GM12878 (cell line): ENCODE measurements around the gene PHLDA2. TPM values are rescaled to one million over a fixed set of nuclear protein-coding genes. Genes with fewer than 3 reads are reported as not detected.

Source experiments
- ATAC-seq: fragments of 200-7000 bp; cut with Tn5 transposase; 3 replicates; pipeline ENCODE4 v1.9.1; 2020; ENCODE audit warnings: mild to moderate bottlenecking, moderate library complexity
- BruUV-seq: library from RNA; stranded (reverse); fragments of 400-500 nt; replicated peaks from 2 replicates; lab custom pipeline; 2021; lab: Mats Ljungman, UMichigan
- CTCF ChIA-PET: fragments of 300-600 bp; sonication (Branson Sonifier 250); formaldehyde crosslinking; extraction: SDS; loops from one replicate; lab custom pipeline; 2021; ENCODE audit warnings: inconsistent platforms; lab: Yijun Ruan, JAX
- POLR2A ChIA-PET: fragments of 350-600 bp; formaldehyde crosslinking; extraction: SDS; loops from one replicate; lab custom pipeline; 2021; ENCODE audit warnings: inconsistent platforms; lab: Charles Lee
- RAD21 ChIA-PET: fragments of 300-600 bp; sonication (Branson Sonifier 250); formaldehyde crosslinking; loops from one replicate; lab custom pipeline; 2023; ENCODE audit warnings: antibody characterized with exemption; ENCODE audit not compliant: unreplicated experiment; lab: Charles Lee
- SMC1A ChIA-PET: fragments of 300-600 bp; sonication (Branson Sonifier 250); formaldehyde crosslinking; loops from one replicate; lab custom pipeline; 2023; ENCODE audit not compliant: unreplicated experiment, uncharacterized antibody; lab: Charles Lee
- DNase-seq: peaks from one replicate; pipeline ENCODE4 v3.0.0-alpha.2; 2011; ENCODE audit warnings: low read depth, low spot score
- FAIRE-seq: peaks from 3 replicates; lab custom pipeline; 2011; peaks lifted over from hg19 to GRCh38; lab: Jason Lieb, UNC
- H2AFZ ChIP-seq: 2 replicates; pipeline ENCODE4 v1.6.0; 2011; ENCODE audit warnings: low read depth, low read length, control low read depth; ENCODE audit not compliant: control insufficient read depth
- H3K27ac ChIP-seq: 2 replicates; pipeline ENCODE4 v1.5.1; 2011; ENCODE audit warnings: control low read depth; ENCODE audit not compliant: control insufficient read depth, insufficient read depth
- H3K27me3 ChIP-seq, 2 experiments: replicated peaks in 1 of 2; 2 replicates each; pipeline versions ENCODE4 v1.6.0 to v1.6.1; 2011; ENCODE audit warnings: low read length in 1 of 2; ENCODE audit not compliant: control insufficient read depth in 2 of 2, insufficient read depth in 2 of 2
- H3K36me3 ChIP-seq, 2 experiments: 2 replicates each; pipeline ENCODE4 v1.5.1; 2011; ENCODE audit warnings: low read length in 1 of 2; ENCODE audit not compliant: control insufficient read depth in 2 of 2, insufficient read depth in 2 of 2
- H3K4me1 ChIP-seq: 2 replicates; pipeline ENCODE4 v1.6.1; 2011; ENCODE audit warnings: mild to moderate bottlenecking, low read length, moderate library complexity, mixed read lengths; ENCODE audit not compliant: control insufficient read depth, insufficient read depth
- H3K4me2 ChIP-seq: 2 replicates; pipeline ENCODE4 v1.6.0; 2011; ENCODE audit warnings: control low read depth; ENCODE audit not compliant: control insufficient read depth, insufficient read depth
- H3K4me3 ChIP-seq: fragments of 200-600 bp; sonication (generic); 2 replicates; pipeline ENCODE4 v1.5.1; 2016
- H3K79me2 ChIP-seq: 2 replicates; pipeline ENCODE4 v1.6.0; 2011; ENCODE audit warnings: low read length; ENCODE audit not compliant: control insufficient read depth, insufficient read depth
- H3K9ac ChIP-seq: 2 replicates; pipeline ENCODE4 v1.8.0; 2011; ENCODE audit warnings: low read length, control low read depth, mixed read lengths; ENCODE audit not compliant: control insufficient read depth, insufficient read depth
- H3K9me3 ChIP-seq: replicated peaks from 3 replicates; pipeline ENCODE4 v1.5.1; 2011; ENCODE audit warnings: mild to moderate bottlenecking, low read length; ENCODE audit not compliant: control insufficient read depth, insufficient read depth
- H4K20me1 ChIP-seq: 2 replicates; pipeline ENCODE4 v1.6.0; 2011; ENCODE audit not compliant: control insufficient read depth, insufficient read depth
- ASH2L ChIP-seq: fragments of 300-600, 200-600 bp; sonication (generic); IDR thresholded peaks from 2 replicates; pipeline ENCODE4 v1.6.1; 2017; ENCODE audit warnings: low read depth, mild to moderate bottlenecking, borderline replicate concordance
- FOXK2 ChIP-seq: fragments of 450-650 bp; IDR thresholded peaks from 2 replicates; pipeline ENCODE4 v1.6.1; 2017; ENCODE audit warnings: mild to moderate bottlenecking, moderate library complexity
- MYC ChIP-seq: IDR thresholded peaks from 2 replicates; pipeline ENCODE4 v1.6.1; 2011; ENCODE audit warnings: mild to moderate bottlenecking, low read length, moderate library complexity, inconsistent platforms; ENCODE audit not compliant: insufficient read depth, insufficient replicate concordance, insufficient read length, severe bottlenecking
- PML ChIP-seq: IDR thresholded peaks from 2 replicates; pipeline ENCODE4 v1.6.1; 2012; ENCODE audit warnings: low read length, inconsistent platforms
- STAT1 ChIP-seq: fragments of 450-650 bp; conservative IDR thresholded peaks from 2 replicates; pipeline ENCODE4 v1.6.1; 2014; ENCODE audit warnings: antibody characterized with exemption, mild to moderate bottlenecking
- YBX1 ChIP-seq: fragments of 450-650 bp; IDR thresholded peaks from 2 replicates; pipeline ENCODE4 v1.6.1; 2016; ENCODE audit warnings: antibody characterized with exemption
- WGBS: methylation state at CpG from one replicate; pipeline ENCODE4 v1.1.6; 2016; ENCODE audit warnings: low lambda C conversion rate; ENCODE audit not compliant: insufficient replicate concordance, insufficient coverage; ENCODE audit errors: missing lambda C conversion rate; 5-methylcytosine and 5-hydroxymethylcytosine counted together
- in situ Hi-C: fragments of 300-500 bp; cut with MboI; formaldehyde crosslinking; loops from 9 replicates; pipeline ENCODE4 v1.14.3; 2018; ENCODE audit warnings: mixed read lengths
- intact Hi-C: fragments of 100-400 bp; cut with micrococcal nuclease; formaldehyde crosslinking; loops from one replicate; pipeline ENCODE4 v1.14.2; 2022; ENCODE audit not compliant: unreplicated experiment
- polyA plus RNA-seq, 11 experiments: library from polyadenylated mRNA; depleted of rRNA in 4 of 11; unstranded in 6 of 11; stranded (reverse) in 5 of 11; fragments of >200 nt; fragmentation: Nextera tagmentation in 4 of 11; fragmentation: Illumina TruSeq in 1 of 11; extraction: Ambion mirVana in 4 of 11; extraction: Trizol in 1 of 11; gene quantifications; 1 replicate in 1 of 11; 2 replicates in 10 of 11; pipeline versions ENCODE4 v1.2.1 to v1.2.3, GENCODE V29; 2011 to 2016; ENCODE audit warnings: inconsistent platforms in 2 of 11, missing spikeins in 2 of 11, low read depth in 1 of 11
- total RNA-seq, 4 experiments: library from RNA; depleted of rRNA in 3 of 4; stranded (reverse); fragments of >200 nt in 3 of 4; fragmentation: Illumina TruSeq in 1 of 4; extraction: Trizol in 1 of 4; gene quantifications; 2 replicates each; pipeline versions ENCODE4 v1.2.1 to v1.2.3, GENCODE V29; 2013 to 2021
- TF ChIP-seq, protein P1 (sequence below): fragments of 450-650 bp; IDR thresholded peaks from 2 replicates; pipeline ENCODE4 v1.6.1; 2018; ENCODE audit warnings: mild to moderate bottlenecking, low read depth, moderate library complexity; ENCODE audit not compliant: partially characterized antibody
- TF ChIP-seq, protein P2 (sequence below): fragments of 450-650 bp; formaldehyde crosslinking; IDR thresholded peaks from 2 replicates; pipeline ENCODE4 v1.4.0; 2022; ENCODE audit warnings: mild to moderate bottlenecking, moderate library complexity
- TF ChIP-seq, protein P3 (sequence below): IDR thresholded peaks from 2 replicates; pipeline ENCODE4 v1.6.1; 2011; ENCODE audit warnings: borderline replicate concordance, low read depth, mild to moderate bottlenecking, moderate library complexity, low read length; ENCODE audit not compliant: insufficient read depth, poor library complexity, severe bottlenecking
- TF ChIP-seq, protein P4 (sequence below): fragments of 450-650 bp; formaldehyde crosslinking; IDR thresholded peaks from 2 replicates; pipeline ENCODE4 v1.4.0; 2020; ENCODE audit warnings: mild to moderate bottlenecking, moderate library complexity

Gene PHLDA2
- total and polyA plus RNA-seq, 10 of the 15 experiments (the other 5 are each of a cell fraction or from before 2014, with no cell fraction given) = 0.15 to 0.49 (median 0.16) TPM; not detected in 7

DNA sequence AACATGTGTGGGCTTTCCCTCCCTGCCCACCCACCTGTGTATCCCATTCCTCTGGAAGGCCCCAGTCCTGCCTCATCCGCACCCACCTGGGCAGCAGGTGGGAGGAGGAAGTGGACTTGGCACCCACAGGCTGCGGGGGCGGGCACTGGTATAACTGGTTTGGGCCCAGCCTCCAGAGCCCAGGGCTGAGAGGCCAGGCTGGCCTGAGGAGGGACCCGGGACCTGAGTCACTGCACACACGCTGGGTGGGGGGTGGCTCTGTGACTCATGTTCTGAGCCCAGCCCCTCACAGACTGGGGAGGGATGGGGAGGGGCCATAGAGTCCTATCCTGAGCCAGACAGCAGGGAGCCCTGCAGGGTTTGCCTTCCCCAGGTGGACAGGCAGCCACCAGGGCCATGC is 16.7 kb downstream of the PHLDA2 start (continued):
- TF ChIP-seq, protein P1, sequence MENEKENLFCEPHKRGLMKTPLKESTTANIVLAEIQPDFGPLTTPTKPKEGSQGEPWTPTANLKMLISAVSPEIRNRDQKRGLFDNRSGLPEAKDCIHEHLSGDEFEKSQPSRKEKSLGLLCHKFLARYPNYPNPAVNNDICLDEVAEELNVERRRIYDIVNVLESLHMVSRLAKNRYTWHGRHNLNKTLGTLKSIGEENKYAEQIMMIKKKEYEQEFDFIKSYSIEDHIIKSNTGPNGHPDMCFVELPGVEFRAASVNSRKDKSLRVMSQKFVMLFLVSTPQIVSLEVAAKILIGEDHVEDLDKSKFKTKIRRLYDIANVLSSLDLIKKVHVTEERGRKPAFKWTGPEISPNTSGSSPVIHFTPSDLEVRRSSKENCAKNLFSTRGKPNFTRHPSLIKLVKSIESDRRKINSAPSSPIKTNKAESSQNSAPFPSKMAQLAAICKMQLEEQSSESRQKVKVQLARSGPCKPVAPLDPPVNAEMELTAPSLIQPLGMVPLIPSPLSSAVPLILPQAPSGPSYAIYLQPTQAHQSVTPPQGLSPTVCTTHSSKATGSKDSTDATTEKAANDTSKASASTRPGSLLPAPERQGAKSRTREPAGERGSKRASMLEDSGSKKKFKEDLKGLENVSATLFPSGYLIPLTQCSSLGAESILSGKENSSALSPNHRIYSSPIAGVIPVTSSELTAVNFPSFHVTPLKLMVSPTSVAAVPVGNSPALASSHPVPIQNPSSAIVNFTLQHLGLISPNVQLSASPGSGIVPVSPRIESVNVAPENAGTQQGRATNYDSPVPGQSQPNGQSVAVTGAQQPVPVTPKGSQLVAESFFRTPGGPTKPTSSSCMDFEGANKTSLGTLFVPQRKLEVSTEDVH = no peak
- TF ChIP-seq YBX1 (no peak), PML (no peak), FOXK2 (no peak)
- TF ChIP-seq, all 136 proteins: peak for 0

DNA sequence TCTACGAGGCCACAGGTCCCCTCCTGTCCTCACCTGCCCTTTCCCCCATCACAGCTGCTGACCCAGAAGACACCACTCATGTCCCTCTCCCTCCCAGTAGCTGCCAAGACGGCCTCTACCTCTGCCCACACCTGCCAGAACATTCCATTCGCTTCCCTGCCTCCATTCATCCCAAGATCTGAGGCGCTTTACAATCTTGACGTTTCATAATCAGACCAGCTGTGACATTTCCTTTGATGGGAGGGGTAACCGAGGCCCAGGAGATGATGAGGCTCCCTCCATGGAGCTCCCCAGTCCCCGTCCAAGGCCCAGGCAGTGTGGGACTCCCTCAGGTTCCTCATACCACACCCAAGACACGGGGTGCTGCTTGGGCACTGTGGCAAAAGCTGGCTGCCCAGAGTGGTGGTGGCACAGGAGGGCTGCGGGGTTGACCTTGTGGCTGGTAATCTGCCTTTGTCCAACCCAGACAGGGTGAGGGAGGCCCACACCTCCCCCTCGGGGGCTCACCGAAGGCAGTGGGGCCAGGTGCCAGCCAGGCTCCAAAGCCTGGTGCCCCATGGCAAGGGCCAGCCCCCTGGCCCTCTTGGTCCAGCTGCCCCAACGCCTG is 17.3 kb downstream of the PHLDA2 start:
- H3K4me3 ChIP-seq = no peak overlapping the region
- no peak overlapping the region for H3K9ac ChIP-seq
- no peak overlapping the region for H3K4me2 ChIP-seq
- ATAC-seq (no peak), FAIRE-seq (no peak), DNase-seq (no peak)
- BruUV-seq = no TSS peak
- H3K27me3 ChIP-seq = no peaks in the 10 kb centered on the region
- no peaks in the 10 kb centered on the region for H3K9me3 ChIP-seq
- in situ Hi-C loops (no loop called here), intact Hi-C loops (no loop called here)
- H3K4me1 ChIP-seq = no peaks in the 10 kb centered on the region
- no peaks in the 10 kb centered on the region for H4K20me1 ChIP-seq
- RAD21 ChIA-PET = no interaction called here
- CTCF ChIA-PET = interaction anchor here (1.4 kb wide), 1 partner anchor 19 kb away, joined by 3 read pairs; no protein-coding TSS in a partner anchor
- POLR2A ChIA-PET = no interaction called here
- H3K27ac ChIP-seq = no peak overlapping the region
- SMC1A ChIA-PET = no interaction called here
- no peaks in the 10 kb centered on the region for H3K36me3 ChIP-seq
- H3K79me2 ChIP-seq = no peaks in the 10 kb centered on the region
- H2AFZ ChIP-seq = no peak overlapping the region
- WGBS = 51% methylated on average over 12 of the region's 12 CpGs
- TF ChIP-seq MYC (no peak), ASH2L (no peak), STAT1 (no peak)
- TF ChIP-seq, protein P2, sequence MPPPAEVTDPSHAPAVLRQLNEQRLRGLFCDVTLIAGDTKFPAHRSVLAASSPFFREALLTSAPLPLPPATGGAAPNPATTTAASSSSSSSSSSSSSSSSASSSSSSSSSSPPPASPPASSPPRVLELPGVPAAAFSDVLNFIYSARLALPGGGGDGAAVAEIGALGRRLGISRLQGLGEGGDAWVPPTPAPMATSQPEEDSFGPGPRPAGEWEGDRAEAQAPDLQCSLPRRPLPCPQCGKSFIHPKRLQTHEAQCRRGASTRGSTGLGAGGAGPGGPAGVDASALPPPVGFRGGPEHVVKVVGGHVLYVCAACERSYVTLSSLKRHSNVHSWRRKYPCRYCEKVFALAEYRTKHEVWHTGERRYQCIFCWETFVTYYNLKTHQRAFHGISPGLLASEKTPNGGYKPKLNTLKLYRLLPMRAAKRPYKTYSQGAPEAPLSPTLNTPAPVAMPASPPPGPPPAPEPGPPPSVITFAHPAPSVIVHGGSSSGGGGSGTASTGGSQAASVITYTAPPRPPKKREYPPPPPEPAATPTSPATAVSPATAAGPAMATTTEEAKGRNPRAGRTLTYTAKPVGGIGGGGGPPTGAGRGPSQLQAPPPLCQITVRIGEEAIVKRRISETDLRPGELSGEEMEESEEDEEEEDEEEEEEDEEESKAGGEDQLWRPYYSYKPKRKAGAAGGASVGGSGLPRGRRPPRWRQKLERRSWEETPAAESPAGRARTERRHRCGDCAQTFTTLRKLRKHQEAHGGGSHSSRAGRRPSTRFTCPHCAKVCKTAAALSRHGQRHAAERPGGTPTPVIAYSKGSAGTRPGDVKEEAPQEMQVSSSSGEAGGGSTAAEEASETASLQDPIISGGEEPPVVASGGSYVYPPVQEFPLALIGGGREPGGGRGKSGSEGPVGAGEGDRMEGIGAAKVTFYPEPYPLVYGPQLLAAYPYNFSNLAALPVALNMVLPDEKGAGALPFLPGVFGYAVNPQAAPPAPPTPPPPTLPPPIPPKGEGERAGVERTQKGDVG (CRISPR knock-in tag) = no peak
- TF ChIP-seq, protein P3, sequence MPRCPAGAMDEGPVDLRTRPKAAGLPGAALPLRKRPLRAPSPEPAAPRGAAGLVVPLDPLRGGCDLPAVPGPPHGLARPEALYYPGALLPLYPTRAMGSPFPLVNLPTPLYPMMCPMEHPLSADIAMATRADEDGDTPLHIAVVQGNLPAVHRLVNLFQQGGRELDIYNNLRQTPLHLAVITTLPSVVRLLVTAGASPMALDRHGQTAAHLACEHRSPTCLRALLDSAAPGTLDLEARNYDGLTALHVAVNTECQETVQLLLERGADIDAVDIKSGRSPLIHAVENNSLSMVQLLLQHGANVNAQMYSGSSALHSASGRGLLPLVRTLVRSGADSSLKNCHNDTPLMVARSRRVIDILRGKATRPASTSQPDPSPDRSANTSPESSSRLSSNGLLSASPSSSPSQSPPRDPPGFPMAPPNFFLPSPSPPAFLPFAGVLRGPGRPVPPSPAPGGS = no peak
- TF ChIP-seq, protein P4, sequence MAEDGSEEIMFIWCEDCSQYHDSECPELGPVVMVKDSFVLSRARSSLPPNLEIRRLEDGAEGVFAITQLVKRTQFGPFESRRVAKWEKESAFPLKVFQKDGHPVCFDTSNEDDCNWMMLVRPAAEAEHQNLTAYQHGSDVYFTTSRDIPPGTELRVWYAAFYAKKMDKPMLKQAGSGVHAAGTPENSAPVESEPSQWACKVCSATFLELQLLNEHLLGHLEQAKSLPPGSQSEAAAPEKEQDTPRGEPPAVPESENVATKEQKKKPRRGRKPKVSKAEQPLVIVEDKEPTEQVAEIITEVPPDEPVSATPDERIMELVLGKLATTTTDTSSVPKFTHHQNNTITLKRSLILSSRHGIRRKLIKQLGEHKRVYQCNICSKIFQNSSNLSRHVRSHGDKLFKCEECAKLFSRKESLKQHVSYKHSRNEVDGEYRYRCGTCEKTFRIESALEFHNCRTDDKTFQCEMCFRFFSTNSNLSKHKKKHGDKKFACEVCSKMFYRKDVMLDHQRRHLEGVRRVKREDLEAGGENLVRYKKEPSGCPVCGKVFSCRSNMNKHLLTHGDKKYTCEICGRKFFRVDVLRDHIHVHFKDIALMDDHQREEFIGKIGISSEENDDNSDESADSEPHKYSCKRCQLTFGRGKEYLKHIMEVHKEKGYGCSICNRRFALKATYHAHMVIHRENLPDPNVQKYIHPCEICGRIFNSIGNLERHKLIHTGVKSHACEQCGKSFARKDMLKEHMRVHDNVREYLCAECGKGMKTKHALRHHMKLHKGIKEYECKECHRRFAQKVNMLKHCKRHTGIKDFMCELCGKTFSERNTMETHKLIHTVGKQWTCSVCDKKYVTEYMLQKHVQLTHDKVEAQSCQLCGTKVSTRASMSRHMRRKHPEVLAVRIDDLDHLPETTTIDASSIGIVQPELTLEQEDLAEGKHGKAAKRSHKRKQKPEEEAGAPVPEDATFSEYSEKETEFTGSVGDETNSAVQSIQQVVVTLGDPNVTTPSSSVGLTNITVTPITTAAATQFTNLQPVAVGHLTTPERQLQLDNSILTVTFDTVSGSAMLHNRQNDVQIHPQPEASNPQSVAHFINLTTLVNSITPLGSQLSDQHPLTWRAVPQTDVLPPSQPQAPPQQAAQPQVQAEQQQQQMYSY (CRISPR knock-in tag) = no peak
